Stimulated activated naive CD4-positive, alpha-beta T cell treated with Interleukin-2 at 50 U/mL for 16 hours (primary cell): ENCODE data around the gene AHCY.
"Not testable (repeated sequence)": the region's sequence is repeated elsewhere in the genome, so short reads cannot be mapped to it uniquely, and the experiment has no call there.

Experiments used
- DNase-seq: peaks from one replicate; lab custom pipeline; 2025; lab: John Stamatoyannopoulos, UW

The AHCY gene

GRCh38 chr20:34322267-34323105, 19.3 kb upstream of the AHCY start:
- no peak for DNase-seq

DNA sequence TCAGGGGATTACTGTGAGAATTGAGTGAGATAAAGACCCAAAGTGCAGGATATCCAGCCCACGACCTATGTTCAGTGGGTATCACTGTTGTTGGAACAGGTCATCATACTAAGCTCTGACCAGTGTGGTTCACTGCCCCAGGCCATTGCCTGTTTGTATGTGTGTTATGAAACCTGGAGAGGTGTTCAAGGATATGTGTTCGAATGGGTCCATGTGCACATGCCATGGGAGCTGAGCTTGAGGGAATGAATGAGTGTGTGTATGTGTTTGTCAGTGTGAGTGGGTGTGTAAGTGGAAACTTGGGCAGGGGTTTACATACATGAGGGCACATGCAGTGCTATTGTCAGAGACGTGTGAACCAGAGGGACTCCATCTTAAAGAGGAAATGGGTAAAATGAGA, 17.7 kb upstream of the AHCY start:
- DNase-seq: no peak

GRCh38 chr20:34318609-34319443, 15.7 kb upstream of the AHCY start:
- DNase-seq: no peak

DNA sequence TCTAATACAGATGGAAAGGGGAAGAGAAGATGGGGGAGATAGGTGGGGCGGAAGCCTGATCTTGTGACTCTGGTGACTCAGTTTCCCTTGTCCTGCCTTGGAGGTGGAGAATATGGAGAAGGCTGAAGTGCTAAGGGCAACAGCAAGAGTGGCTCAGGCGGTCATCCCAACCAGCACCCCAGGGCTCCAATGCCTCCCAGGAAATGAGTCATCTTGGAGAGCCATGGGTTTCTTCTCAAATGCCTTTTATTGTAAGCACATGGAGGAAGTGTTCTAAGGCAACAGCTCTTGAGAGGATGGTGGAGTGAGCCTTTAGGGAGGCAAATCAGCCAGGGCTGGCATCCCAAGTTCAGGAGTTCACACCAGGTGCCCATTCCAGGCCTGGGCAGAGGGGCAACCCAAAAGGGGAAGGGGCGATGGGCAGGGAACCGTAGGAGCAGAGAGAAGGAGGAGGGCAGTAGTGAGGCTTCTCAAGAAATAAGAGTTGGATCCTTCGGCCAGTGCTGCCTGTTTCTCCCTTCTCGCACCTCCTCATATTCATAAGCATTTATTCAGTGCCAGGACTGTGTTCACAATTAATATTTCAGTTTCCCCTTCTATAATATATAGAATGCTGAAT, 13.2 kb upstream of the AHCY start:
- DNase-seq: no peak

DNA sequence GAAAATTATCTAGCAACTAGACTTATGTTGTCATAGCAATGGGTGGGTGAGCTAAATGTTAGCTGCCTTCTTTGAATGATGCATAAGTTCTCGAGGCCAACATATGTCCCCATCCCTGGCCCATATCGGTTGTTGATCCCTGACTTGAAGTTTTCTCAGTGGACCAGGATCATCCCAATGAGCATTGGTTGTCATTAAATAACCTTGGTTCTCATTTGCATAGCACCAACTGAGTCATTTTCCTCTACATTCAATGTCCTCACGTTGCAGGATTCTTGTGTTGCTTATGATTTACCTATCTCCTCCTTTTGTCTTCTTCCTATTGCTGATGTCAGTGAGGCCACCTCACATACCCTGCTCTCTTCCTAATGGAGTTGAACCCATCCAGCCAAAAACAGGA, 12.1 kb upstream of the AHCY start:
- DNase-seq: no peak

GRCh38 chr20:34312544-34313217, 9.5 kb upstream of the AHCY start:
- peak; percentile 81 for DNase-seq

GRCh38 chr20:34312024-34312460, 8.9 kb upstream of the AHCY start:
- no peak for DNase-seq

- DNase-seq: no peak
Observed at GRCh38 chr20:34311118-34312023, 8.2 kb upstream of the AHCY start.

GRCh38 chr20:34310481-34311117, 7.4 kb upstream of the AHCY start:
- no peak for DNase-seq

GRCh38 chr20:34309691-34310090, 6.5 kb upstream of the AHCY start:
- no peak for DNase-seq

- DNase-seq: no peak
Observed at GRCh38 chr20:34305333-34306230, 2.4 kb upstream of the AHCY start.

DNA sequence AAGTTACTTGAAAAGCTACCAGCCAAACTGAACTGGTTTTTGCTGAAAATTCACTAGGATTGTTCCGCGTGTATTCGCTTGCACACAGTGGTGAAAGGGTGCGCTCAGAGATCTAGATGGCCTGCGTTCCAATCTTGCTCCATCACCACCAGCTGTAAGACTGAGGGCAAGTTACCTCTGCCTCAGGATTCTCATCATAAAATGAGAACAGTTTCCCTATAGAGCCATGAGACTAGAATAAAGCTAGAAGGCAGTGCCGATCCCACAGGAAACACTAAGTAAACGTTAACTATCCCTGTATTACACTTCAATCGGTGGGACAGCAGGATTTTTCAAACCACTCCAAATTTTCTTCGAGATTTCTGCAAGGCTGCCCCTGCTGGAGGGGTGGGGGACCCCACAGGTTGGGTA, 838 bp downstream of the AHCY start:
- DNase-seq: no peak

GRCh38 chr20:34301587-34302311, 1.4 kb downstream of the AHCY start:
- DNase-seq: no peak

- DNase-seq: no peak
Observed at GRCh38 chr20:34300809-34301586, 2.2 kb downstream of the AHCY start.

DNA sequence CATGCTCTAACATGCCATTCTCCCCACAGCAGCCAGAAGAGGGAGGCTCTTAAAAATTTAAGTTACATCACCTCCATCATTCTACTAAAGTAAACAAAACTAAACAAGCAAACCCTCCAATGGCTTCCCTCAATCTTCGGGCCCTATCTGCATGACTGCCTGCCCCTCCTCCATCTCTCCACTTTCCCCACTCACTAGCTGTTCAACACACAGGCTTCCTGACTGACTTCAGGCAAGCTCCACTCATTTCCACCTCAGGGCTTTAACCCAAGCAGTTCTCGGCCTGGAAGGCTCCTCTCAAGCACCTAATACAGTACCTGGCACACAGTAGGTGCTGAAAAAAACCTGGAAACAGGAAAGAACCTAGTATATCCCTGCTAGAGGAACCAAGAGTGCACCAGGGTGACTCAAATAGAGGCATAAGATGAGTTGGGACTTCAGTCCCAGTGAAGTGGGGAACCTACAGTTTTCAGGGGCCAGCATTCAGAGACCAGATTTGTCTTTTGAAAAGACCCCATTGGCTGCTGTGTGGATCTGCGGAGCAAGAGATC, 2.8 kb downstream of the AHCY start:
- no peak for DNase-seq

DNA sequence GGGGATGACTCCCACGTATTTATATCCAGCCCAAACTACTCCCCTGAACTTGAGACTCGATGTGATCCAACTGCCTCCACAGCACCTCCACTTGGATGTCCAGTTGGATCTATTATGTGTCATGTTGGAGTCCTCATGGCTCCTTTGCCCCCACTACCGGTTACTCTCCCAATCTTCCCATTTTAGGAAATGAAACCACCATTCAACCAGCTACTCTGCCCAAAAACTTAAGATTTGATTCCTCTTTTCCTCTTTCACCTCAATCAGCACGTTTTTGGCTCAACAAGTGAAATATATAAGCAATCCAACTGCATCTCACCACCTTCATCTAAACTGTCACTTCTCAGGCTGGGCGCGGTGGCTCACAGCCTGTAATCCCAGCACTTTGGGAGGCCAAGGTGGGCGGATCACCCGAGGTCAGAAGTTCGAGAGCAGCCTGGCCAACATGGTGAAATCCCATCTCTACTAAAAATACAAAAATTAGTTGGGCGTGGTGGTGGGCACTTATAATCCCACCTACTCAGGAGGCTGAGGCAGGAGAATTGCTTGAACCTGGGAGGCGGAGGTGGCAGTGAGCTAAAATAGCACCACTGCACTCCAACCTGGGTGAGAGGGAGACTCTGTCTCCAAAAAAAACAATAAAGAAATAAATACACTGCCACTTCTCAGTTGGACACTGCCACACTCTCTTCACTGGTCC, 3.4 kb downstream of the AHCY start:
- DNase-seq: no peak

DNA sequence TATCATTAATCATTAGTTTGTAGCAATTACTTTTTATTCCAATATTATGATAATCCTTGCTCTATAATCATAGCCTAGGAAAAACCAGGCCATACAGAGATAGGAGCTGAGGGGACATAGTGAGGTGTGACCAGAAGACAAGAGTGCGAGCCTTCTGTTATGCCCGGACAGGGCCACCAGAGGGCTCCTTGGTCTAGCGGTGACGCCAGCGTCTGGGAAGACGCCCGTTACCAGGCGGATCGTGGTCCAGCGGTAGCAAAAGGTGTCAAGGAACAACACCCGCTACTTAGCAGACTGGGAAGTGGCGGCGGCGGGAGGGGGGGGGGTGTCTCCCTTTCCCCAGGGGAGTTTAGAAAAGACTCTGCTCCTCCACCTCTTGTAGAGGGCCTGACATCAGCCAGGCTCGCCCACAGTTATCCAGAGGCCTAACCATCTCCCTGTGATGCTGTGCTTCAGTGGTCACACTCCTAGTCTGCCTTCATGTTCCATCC, 4.8 kb downstream of the AHCY start:
- not testable (repeated sequence) for DNase-seq
